ENCODE measurements around the gene CLN6.

The CLN6 gene

DNA sequence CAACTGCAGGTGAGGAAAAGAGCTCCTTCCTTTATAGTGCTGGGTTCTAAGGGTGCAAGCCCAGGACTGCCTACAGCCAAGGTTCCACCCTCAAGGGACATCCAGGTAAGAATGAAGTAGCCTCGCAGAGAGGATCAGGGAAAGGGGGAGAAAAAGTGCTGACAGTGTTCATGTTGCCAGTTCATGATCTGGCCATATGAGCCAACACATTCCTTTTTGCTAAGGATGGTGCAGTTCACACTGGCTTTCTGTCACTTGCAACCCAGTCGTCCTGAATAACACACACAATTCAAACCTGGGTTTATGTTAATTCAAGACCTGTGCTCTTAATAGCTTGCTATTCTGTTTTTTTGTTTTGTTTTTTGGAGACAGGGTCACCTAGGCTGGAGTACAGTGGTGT, 9.0 kb downstream of the CLN6 start:
- TF ChIP-seq, protein P1, sequence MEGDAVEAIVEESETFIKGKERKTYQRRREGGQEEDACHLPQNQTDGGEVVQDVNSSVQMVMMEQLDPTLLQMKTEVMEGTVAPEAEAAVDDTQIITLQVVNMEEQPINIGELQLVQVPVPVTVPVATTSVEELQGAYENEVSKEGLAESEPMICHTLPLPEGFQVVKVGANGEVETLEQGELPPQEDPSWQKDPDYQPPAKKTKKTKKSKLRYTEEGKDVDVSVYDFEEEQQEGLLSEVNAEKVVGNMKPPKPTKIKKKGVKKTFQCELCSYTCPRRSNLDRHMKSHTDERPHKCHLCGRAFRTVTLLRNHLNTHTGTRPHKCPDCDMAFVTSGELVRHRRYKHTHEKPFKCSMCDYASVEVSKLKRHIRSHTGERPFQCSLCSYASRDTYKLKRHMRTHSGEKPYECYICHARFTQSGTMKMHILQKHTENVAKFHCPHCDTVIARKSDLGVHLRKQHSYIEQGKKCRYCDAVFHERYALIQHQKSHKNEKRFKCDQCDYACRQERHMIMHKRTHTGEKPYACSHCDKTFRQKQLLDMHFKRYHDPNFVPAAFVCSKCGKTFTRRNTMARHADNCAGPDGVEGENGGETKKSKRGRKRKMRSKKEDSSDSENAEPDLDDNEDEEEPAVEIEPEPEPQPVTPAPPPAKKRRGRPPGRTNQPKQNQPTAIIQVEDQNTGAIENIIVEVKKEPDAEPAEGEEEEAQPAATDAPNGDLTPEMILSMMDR (IDR thresholded peaks at IDR 0.05; ENCODE audit: insufficient read depth, low read length, poor library complexity, severe bottlenecking): no peak
- Histone ChIP-seq H3K36me3 (ENCODE audit: control insufficient read depth, insufficient read depth, low read length) (peaks cover 6% of the 10 kb centered on the region), H3K27me3 (replicated peaks; ENCODE audit: control insufficient read depth, insufficient read depth, low read length) (no peaks in the 10 kb centered on the region), H3K4me3 (replicated peaks; ENCODE audit: low read depth, low read length) (no peak overlapping the region)
- no peak for DNase-seq (ENCODE audit: extremely low read depth, insufficient read length)

- TF ChIP-seq, protein P1 (IDR thresholded peaks at IDR 0.05; ENCODE audit: insufficient read depth, low read length, poor library complexity, severe bottlenecking): no peak
- no peak overlapping the region for H3K4me3 ChIP-seq (replicated peaks; ENCODE audit: low read depth, low read length)
- peaks cover 6% of the 10 kb centered on the region for H3K36me3 ChIP-seq (ENCODE audit: control insufficient read depth, insufficient read depth, low read length)
- no peaks in the 10 kb centered on the region for H3K27me3 ChIP-seq (replicated peaks; ENCODE audit: control insufficient read depth, insufficient read depth, low read length)
- DNase-seq (ENCODE audit: extremely low read depth, insufficient read length): no peak
Measured at GRCh38 chr15:68218847-68219798, 10.4 kb downstream of the CLN6 start.

DNA sequence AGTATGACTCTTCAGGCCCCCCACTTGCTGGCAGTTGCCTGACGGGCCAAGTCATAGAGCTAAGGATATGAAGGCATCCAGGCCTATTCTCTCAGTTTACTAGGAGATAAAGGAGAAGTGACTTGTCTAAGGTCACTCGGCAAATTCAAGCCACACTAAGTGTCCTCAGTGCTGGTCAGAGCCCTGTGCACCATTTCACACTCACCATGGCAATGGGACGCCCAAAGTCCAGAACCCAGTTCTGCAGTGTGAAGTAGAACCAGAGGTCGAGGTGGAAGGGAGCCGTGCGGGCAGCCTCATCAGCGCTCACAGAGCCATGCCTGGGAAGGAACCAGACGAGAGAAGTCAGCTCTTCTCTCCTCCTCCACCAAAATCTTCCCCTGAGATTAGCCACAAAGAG, 11.2 kb downstream of the CLN6 start:
- Histone ChIP-seq H3K4me3 (replicated peaks; ENCODE audit: low read depth, low read length) (no peak overlapping the region), H3K36me3 (ENCODE audit: control insufficient read depth, insufficient read depth, low read length) (peaks cover 6% of the 10 kb centered on the region), H3K27me3 (replicated peaks; ENCODE audit: control insufficient read depth, insufficient read depth, low read length) (no peaks in the 10 kb centered on the region)
- DNase-seq (ENCODE audit: extremely low read depth, insufficient read length): no peak
- TF ChIP-seq, protein P1 (IDR thresholded peaks at IDR 0.05; ENCODE audit: insufficient read depth, low read length, poor library complexity, severe bottlenecking): no peak

GRCh38 chr15:68217341-68217740, 12.2 kb downstream of the CLN6 start:
- Histone ChIP-seq H3K4me3 (replicated peaks; ENCODE audit: low read depth, low read length) (no peak overlapping the region), H3K36me3 (ENCODE audit: control insufficient read depth, insufficient read depth, low read length) (peaks cover 6% of the 10 kb centered on the region), H3K27me3 (replicated peaks; ENCODE audit: control insufficient read depth, insufficient read depth, low read length) (no peaks in the 10 kb centered on the region)
- no peak for DNase-seq (ENCODE audit: extremely low read depth, insufficient read length)
- TF ChIP-seq, protein P1 (IDR thresholded peaks at IDR 0.05; ENCODE audit: insufficient read depth, low read length, poor library complexity, severe bottlenecking): no peak

DNA sequence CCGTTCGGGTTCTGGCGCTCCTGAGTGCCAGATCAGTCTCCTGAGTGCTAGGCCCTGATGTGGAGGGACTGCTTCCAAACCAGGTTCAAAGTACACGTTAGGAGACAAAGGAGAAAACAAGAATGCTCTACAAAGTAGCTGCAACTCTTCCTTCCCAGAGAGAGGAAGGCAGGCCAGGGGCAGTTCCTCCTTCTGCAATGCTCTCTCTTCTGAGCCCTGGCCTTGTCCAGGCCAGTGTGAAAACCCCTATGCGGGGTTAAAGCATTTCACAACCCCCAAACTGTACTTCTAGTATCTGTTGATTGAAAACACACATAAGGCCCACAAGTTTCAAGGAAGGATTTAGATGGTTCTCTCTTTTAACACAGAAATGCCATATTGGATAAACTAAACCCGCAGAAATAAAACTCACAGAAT, 14.7 kb downstream of the CLN6 start:
- Histone ChIP-seq H3K4me3 (replicated peaks; ENCODE audit: low read depth, low read length) (no peak overlapping the region), H3K27me3 (replicated peaks; ENCODE audit: control insufficient read depth, insufficient read depth, low read length) (no peaks in the 10 kb centered on the region), H3K36me3 (ENCODE audit: control insufficient read depth, insufficient read depth, low read length) (peaks cover 8% of the 10 kb centered on the region)
- TF ChIP-seq, protein P1 (IDR thresholded peaks at IDR 0.05; ENCODE audit: insufficient read depth, low read length, poor library complexity, severe bottlenecking): no peak
- no peak for DNase-seq (ENCODE audit: extremely low read depth, insufficient read length)
